HG02973 (cell line): ENCODE results near the gene ANKS1B.
"Not testable (repeated sequence)": the region's sequence is repeated elsewhere in the genome, so short reads cannot be mapped to it uniquely, and the experiment has no call there.

Experiments
- ATAC-seq: cut with Tn5 transposase; IDR thresholded peaks from one replicate; pipeline ENCODE4 v1.9.1; 2021; ENCODE audit warnings: moderate library complexity; ENCODE audit not compliant: unreplicated experiment

The ANKS1B gene

GRCh38 chr12:99984271-99985128, at the start of gene ANKS1B:
TSS of gene ANKS1B (minus strand) at chr12:99984936. CDS start at chr12:99984237, 699 bp downstream.
- peak; percentile 50 for ATAC-seq

DNA sequence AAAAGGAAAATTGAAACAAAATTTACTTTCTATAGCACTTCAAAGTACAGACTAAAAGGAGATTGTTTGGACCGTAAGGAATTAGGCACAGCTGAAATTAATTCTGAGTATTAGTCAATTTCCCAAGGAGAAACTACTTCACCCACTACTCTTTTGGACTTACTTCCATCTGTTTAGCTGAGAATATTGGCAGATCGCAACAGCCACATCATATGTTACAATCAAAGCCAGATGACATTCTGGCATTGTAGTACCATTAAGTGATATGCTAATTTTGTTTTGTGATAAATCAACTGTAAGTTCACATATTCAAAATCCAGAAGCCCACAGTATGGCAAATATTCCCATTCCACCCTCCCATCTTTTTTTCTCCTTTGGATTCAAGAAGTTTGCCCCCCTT, 47.1 kb upstream of the ANKS1B start:
- no peak for ATAC-seq

DNA sequence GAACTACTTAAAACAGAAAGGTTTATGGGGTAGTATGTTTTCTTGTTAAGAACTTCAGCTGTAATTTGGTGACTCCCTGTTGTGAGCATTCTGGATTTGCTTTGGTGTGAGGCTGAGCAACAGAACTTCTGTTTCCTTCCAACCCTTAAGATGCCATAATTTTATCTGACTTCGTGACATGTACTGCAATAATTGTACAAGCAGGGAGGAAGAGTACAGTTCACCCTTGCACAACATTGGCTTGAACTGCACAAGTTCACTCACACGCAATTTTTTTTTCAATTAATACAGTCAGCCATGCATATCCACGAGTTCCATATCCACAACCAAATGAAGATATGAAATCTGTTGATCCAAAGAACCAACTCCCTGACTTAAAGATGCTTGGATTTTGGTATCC, 42.9 kb upstream of the ANKS1B start:
- no peak for ATAC-seq

- no peak for ATAC-seq
Observed at GRCh38 chr12:100026241-100026640, 41.5 kb upstream of the ANKS1B start.

- ATAC-seq = no peak
Observed at GRCh38 chr12:100024974-100025555, 40.3 kb upstream of the ANKS1B start.

GRCh38 chr12:100020370-100020769, 35.6 kb upstream of the ANKS1B start:
- no peak for ATAC-seq

GRCh38 chr12:100017056-100017455, 32.3 kb upstream of the ANKS1B start:
- no peak for ATAC-seq

- ATAC-seq = not testable (repeated sequence)
Observed at GRCh38 chr12:100016304-100016703, 31.6 kb upstream of the ANKS1B start.

DNA sequence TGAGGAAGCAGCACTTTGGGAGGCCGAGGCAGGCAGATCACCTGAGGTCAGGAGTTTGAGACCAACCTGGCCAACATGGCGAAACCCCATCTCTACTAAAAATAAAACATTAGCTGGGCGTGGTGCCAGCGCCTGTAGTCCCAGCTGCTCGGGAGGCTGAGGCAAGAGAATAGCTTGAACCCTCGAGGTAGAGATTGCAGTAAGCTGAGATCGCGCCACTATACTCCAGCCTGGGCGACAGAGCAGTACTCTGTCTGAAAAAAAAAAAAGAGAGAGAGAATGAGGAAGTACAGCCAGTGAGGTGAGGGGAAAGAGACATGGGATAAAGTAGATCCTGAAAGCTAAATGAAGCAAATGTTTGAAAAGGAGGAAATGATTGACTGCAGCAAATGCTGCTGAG, 21.1 kb upstream of the ANKS1B start:
- not testable (repeated sequence) for ATAC-seq

GRCh38 chr12:99997806-99998205, 13.1 kb upstream of the ANKS1B start:
- ATAC-seq = no peak

GRCh38 chr12:99996095-99996494, 11.4 kb upstream of the ANKS1B start:
- no peak for ATAC-seq

- no peak for ATAC-seq
Observed at GRCh38 chr12:99985631-99986030, 895 bp upstream of the ANKS1B start.

- peak; percentile 37 for ATAC-seq
Observed at GRCh38 chr12:99985129-99985570, 414 bp upstream of the ANKS1B start.

GRCh38 chr12:99983456-99984258, 1.1 kb downstream of the ANKS1B start:
- no peak for ATAC-seq

- ATAC-seq = no peak
Observed at GRCh38 chr12:99981639-99982190, 3.0 kb downstream of the ANKS1B start.

- ATAC-seq = no peak
Observed at GRCh38 chr12:99979471-99979870, 5.3 kb downstream of the ANKS1B start.

DNA sequence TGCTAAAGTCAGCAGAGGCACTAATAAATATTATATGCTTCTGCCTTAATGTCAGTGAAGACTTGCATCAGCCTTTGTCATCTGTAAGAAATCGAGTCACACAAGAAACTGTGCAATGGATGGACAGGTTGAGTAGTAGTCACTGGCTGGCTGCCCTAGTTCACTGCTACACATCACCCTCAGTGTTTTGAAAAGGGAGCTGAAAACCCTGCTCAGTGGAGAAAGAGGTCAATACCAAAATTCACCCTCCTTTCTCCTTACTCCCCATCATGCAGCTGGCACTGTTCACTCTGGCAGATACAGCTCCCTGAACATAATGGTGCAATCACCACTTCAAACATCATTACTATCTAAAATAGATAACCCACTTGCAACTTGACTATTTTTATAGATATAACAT, 6.6 kb downstream of the ANKS1B start:
- no peak for ATAC-seq

GRCh38 chr12:99977550-99977949, 7.2 kb downstream of the ANKS1B start:
- ATAC-seq = no peak

- ATAC-seq = no peak
Observed at GRCh38 chr12:99976762-99977161, 8.0 kb downstream of the ANKS1B start.

GRCh38 chr12:99975321-99975720, 9.4 kb downstream of the ANKS1B start:
- no peak for ATAC-seq

- no peak for ATAC-seq
Observed at GRCh38 chr12:99974146-99974545, 10.6 kb downstream of the ANKS1B start.
